K562 (cell line): ENCODE data around the gene TOM1. TPM values are rescaled to one million over a fixed set of nuclear protein-coding genes. Genes with fewer than 3 reads are reported as not detected.

Experiments used
- ATF7 ChIP-seq: fragments of 450-650 bp; IDR thresholded peaks from 2 replicates; pipeline ENCODE4 v1.7.1; 2014; ENCODE audit warnings: mild to moderate bottlenecking, moderate library complexity
- BRF1 ChIP-seq: IDR thresholded peaks from 3 replicates; pipeline ENCODE4 v1.6.1; 2011; ENCODE audit warnings: borderline replicate concordance, mild to moderate bottlenecking; ENCODE audit not compliant: insufficient read length; ENCODE audit errors: extremely low read depth
- CBFA2T2 ChIP-seq: fragments of 450-650 bp; conservative IDR thresholded peaks from 2 replicates; pipeline ENCODE4 v1.6.1; 2017; ENCODE audit warnings: mild to moderate bottlenecking
- COPS2 ChIP-seq: fragments of 450-650 bp; conservative IDR thresholded peaks from 2 replicates; pipeline ENCODE4 v1.6.1; 2016; ENCODE audit warnings: mild to moderate bottlenecking, moderate library complexity
- DACH1 ChIP-seq: fragments of 450-650 bp; IDR thresholded peaks from 2 replicates; pipeline ENCODE4 v1.6.1; 2018; ENCODE audit not compliant: partially characterized antibody
- E2F4 ChIP-seq: sonication (generic); formaldehyde crosslinking; IDR thresholded peaks from 2 replicates; pipeline ENCODE4 v1.8.0; 2022; ENCODE audit warnings: mild to moderate bottlenecking, low read depth, missing genetic modification reagents
- HNRNPH1 ChIP-seq: fragments of 200-400 bp; formaldehyde crosslinking; optimal IDR thresholded peaks from 2 replicates; pipeline ENCODE3; 2017; ENCODE audit warnings: low read depth, mild to moderate bottlenecking, low read length, moderate library complexity
- L3MBTL2 ChIP-seq: fragments of 450-650 bp; IDR thresholded peaks from 2 replicates; pipeline ENCODE4 v1.6.1; 2016; ENCODE audit warnings: mild to moderate bottlenecking, moderate library complexity
- LEF1 ChIP-seq: fragments of 450-650 bp; IDR thresholded peaks from 2 replicates; pipeline ENCODE4 v1.6.1; 2016; ENCODE audit warnings: mild to moderate bottlenecking
- NONO ChIP-seq, 2 experiments: fragments of 200-400 bp in 1 of 2; fragments of 450-650 bp in 1 of 2; formaldehyde crosslinking in 1 of 2; IDR thresholded peaks; 2 replicates each; pipeline ENCODE4 v1.6.1; 2017; ENCODE audit warnings: low read depth in 2 of 2, mild to moderate bottlenecking in 2 of 2, moderate library complexity in 2 of 2, low read length in 1 of 2
- PHF21A ChIP-seq: fragments of 450-650 bp; IDR thresholded peaks from 2 replicates; pipeline ENCODE4 v1.6.1; 2017; ENCODE audit warnings: low read depth, borderline replicate concordance
- PML ChIP-seq: IDR thresholded peaks from 2 replicates; pipeline ENCODE4 v1.6.1; 2012; ENCODE audit warnings: low read length, inconsistent platforms
- POU5F1 ChIP-seq: fragments of 150-350 bp; IDR thresholded peaks from 2 replicates; pipeline ENCODE4 v1.6.1; 2014; ENCODE audit warnings: borderline replicate concordance, low read length, low read depth, mild to moderate bottlenecking; ENCODE audit not compliant: partially characterized antibody
- RBM17 ChIP-seq: fragments of 200-400 bp; formaldehyde crosslinking; IDR thresholded peaks from 2 replicates; pipeline ENCODE4 v1.6.1; 2017; ENCODE audit warnings: low read depth, mild to moderate bottlenecking, low read length, borderline replicate concordance
- THRAP3 ChIP-seq: fragments of 450-650 bp; IDR thresholded peaks from 2 replicates; pipeline ENCODE4 v1.6.1; 2016; ENCODE audit warnings: mild to moderate bottlenecking, inconsistent platforms, borderline replicate concordance
- ZNF212 ChIP-seq: fragments of 450-650 bp; formaldehyde crosslinking; IDR thresholded peaks from 2 replicates; pipeline ENCODE4 v1.4.0; 2020; ENCODE audit warnings: mild to moderate bottlenecking
- ZNF75A ChIP-seq: fragments of 450-650 bp; formaldehyde crosslinking; IDR thresholded peaks from 2 replicates; pipeline ENCODE4 v1.4.0; 2020; ENCODE audit warnings: mild to moderate bottlenecking
- polyA plus RNA-seq, 8 experiments: library from polyadenylated mRNA; depleted of rRNA in 4 of 8; stranded (reverse) in 5 of 8; unstranded in 3 of 8; fragments of >200 nt; fragmentation: Nextera tagmentation in 2 of 8; fragmentation: Illumina TruSeq in 1 of 8; extraction: Ambion mirVana in 2 of 8; extraction: Trizol in 1 of 8; gene quantifications; 2 replicates each; pipeline versions ENCODE4 v1.2.1 to v1.2.3, GENCODE V29; 2011 to 2014; ENCODE audit warnings: inconsistent platforms in 1 of 8, missing spikeins in 1 of 8
- total RNA-seq, 7 experiments: library from RNA; depleted of rRNA in 6 of 7; stranded (reverse); fragments of >200 nt in 6 of 7; fragmentation: Illumina TruSeq in 2 of 7; extraction: Trizol in 2 of 7; gene quantifications; 2 replicates each; pipeline versions ENCODE4 v1.2.1 to v1.2.3, GENCODE V29; 2011 to 2021; ENCODE audit warnings: low replicate concordance in 1 of 7
- TF ChIP-seq, protein P1 (sequence below), 2 experiments: fragments of 150-350 bp in 1 of 2; IDR thresholded peaks; 2 replicates each; pipeline ENCODE4 v1.6.1; 2012 to 2016; ENCODE audit warnings: low read depth in 2 of 2, low read length in 2 of 2, mild to moderate bottlenecking in 1 of 2, moderate library complexity in 1 of 2
- TF ChIP-seq, protein P2 (sequence below): fragments of 450-650 bp; formaldehyde crosslinking; IDR thresholded peaks from 2 replicates; pipeline ENCODE4 v1.4.0; 2022; ENCODE audit warnings: mild to moderate bottlenecking, moderate library complexity
- TF ChIP-seq, protein P3 (sequence below): sonication (generic); formaldehyde crosslinking; IDR thresholded peaks from 2 replicates; pipeline ENCODE4 v1.8.1; 2023; ENCODE audit warnings: mild to moderate bottlenecking, missing genetic modification reagents

TOM1 gene
- total and polyA plus RNA-seq, 9 of the 15 experiments (the other 6 are each of a cell fraction or from before 2014, with no cell fraction given) = 0.64 to 20.6 (median 12.0) TPM

GRCh38 chr22:35376728-35377472 lies 77.2 kb downstream of the TOM1 start (continued):
- TF ChIP-seq, protein P1, sequence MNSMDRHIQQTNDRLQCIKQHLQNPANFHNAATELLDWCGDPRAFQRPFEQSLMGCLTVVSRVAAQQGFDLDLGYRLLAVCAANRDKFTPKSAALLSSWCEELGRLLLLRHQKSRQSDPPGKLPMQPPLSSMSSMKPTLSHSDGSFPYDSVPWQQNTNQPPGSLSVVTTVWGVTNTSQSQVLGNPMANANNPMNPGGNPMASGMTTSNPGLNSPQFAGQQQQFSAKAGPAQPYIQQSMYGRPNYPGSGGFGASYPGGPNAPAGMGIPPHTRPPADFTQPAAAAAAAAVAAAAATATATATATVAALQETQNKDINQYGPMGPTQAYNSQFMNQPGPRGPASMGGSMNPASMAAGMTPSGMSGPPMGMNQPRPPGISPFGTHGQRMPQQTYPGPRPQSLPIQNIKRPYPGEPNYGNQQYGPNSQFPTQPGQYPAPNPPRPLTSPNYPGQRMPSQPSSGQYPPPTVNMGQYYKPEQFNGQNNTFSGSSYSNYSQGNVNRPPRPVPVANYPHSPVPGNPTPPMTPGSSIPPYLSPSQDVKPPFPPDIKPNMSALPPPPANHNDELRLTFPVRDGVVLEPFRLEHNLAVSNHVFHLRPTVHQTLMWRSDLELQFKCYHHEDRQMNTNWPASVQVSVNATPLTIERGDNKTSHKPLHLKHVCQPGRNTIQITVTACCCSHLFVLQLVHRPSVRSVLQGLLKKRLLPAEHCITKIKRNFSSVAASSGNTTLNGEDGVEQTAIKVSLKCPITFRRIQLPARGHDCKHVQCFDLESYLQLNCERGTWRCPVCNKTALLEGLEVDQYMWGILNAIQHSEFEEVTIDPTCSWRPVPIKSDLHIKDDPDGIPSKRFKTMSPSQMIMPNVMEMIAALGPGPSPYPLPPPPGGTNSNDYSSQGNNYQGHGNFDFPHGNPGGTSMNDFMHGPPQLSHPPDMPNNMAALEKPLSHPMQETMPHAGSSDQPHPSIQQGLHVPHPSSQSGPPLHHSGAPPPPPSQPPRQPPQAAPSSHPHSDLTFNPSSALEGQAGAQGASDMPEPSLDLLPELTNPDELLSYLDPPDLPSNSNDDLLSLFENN (IDR thresholded peaks at IDR 0.05; ENCODE audit: low read depth in 2 of 2, low read length in 2 of 2) = 0 out of 4 replicates have a peak, but pooled peaks of 1 of the 2 experiments have one; percentile 14
- no peak for TF ChIP-seq RBM17
- no peak for TF ChIP-seq ZNF75A (CRISPR knock-in tag)
- no peak for TF ChIP-seq BRF1
- peak; percentile 80 for TF ChIP-seq L3MBTL2
- no peak for TF ChIP-seq NONO (IDR thresholded peaks at IDR 0.05; ENCODE audit: low read depth in 2 of 2, low read length in 1 of 2)
- no peak for TF ChIP-seq PML
- TF ChIP-seq, protein P2, sequence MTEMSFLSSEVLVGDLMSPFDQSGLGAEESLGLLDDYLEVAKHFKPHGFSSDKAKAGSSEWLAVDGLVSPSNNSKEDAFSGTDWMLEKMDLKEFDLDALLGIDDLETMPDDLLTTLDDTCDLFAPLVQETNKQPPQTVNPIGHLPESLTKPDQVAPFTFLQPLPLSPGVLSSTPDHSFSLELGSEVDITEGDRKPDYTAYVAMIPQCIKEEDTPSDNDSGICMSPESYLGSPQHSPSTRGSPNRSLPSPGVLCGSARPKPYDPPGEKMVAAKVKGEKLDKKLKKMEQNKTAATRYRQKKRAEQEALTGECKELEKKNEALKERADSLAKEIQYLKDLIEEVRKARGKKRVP (CRISPR knock-in tag) = peak; percentile 33; the same call in 1 of the 2 replicates
- TF ChIP-seq PHF21A = peak; percentile 76; the same call in 1 of the 2 replicates
- peak; percentile 88 for TF ChIP-seq ATF7
- TF ChIP-seq ZNF212 (CRISPR knock-in tag) = no peak
- no peak for TF ChIP-seq POU5F1
- TF ChIP-seq LEF1 = peak; percentile 86
- no peak for TF ChIP-seq HNRNPH1
- TF ChIP-seq COPS2 = no peak
- TF ChIP-seq DACH1 = peak; percentile 67
- TF ChIP-seq, protein P3, sequence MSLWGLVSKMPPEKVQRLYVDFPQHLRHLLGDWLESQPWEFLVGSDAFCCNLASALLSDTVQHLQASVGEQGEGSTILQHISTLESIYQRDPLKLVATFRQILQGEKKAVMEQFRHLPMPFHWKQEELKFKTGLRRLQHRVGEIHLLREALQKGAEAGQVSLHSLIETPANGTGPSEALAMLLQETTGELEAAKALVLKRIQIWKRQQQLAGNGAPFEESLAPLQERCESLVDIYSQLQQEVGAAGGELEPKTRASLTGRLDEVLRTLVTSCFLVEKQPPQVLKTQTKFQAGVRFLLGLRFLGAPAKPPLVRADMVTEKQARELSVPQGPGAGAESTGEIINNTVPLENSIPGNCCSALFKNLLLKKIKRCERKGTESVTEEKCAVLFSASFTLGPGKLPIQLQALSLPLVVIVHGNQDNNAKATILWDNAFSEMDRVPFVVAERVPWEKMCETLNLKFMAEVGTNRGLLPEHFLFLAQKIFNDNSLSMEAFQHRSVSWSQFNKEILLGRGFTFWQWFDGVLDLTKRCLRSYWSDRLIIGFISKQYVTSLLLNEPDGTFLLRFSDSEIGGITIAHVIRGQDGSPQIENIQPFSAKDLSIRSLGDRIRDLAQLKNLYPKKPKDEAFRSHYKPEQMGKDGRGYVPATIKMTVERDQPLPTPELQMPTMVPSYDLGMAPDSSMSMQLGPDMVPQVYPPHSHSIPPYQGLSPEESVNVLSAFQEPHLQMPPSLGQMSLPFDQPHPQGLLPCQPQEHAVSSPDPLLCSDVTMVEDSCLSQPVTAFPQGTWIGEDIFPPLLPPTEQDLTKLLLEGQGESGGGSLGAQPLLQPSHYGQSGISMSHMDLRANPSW = no peak
- no peak for TF ChIP-seq THRAP3
- TF ChIP-seq E2F4 (CRISPR knock-in tag) = no peak
- TF ChIP-seq CBFA2T2 = peak; percentile 64
